H9 (cell line): ENCODE results near the gene GPI. TPM values are rescaled to one million over a fixed set of nuclear protein-coding genes. Genes with fewer than 3 reads are reported as not detected.

Experiments used
- DNase-seq: peaks from one replicate; pipeline ENCODE4 v3.0.0-alpha.2; 2017
- H2AFZ ChIP-seq: one replicate; pipeline ENCODE4 v1.6.1; 2013; ENCODE audit warnings: mild to moderate bottlenecking, low read length, control low read depth, moderate library complexity
- H2AK5ac ChIP-seq: 2 replicates; pipeline ENCODE4 v1.6.1; 2013; ENCODE audit warnings: low read length, control low read depth, mixed read lengths; ENCODE audit not compliant: insufficient read length
- H2BK120ac ChIP-seq: one replicate; pipeline ENCODE4 v1.6.1; 2013; ENCODE audit warnings: low read depth, mild to moderate bottlenecking, low read length, control low read depth, inconsistent platforms; ENCODE audit not compliant: poor library complexity, severe bottlenecking
- H2BK12ac ChIP-seq: 2 replicates; pipeline ENCODE4 v1.6.1; 2013; ENCODE audit warnings: low read length, control low read depth, mixed read lengths, low read depth; ENCODE audit not compliant: insufficient read length
- H2BK15ac ChIP-seq: 2 replicates; pipeline ENCODE4 v1.6.1; 2013; ENCODE audit warnings: low read depth, low read length, control low read depth
- H2BK20ac ChIP-seq: one replicate; pipeline ENCODE4 v1.6.1; 2013; ENCODE audit warnings: low read depth, mild to moderate bottlenecking, low read length, control low read depth, inconsistent platforms; ENCODE audit not compliant: poor library complexity, severe bottlenecking
- H2BK5ac ChIP-seq: 2 replicates; pipeline ENCODE4 v1.6.1; 2013; ENCODE audit warnings: low read length, control low read depth, mixed read lengths; ENCODE audit not compliant: insufficient read length
- H3K14ac ChIP-seq: 2 replicates; pipeline ENCODE4 v1.6.1; 2013; ENCODE audit warnings: low read length, control low read depth; ENCODE audit not compliant: insufficient read depth
- H3K18ac ChIP-seq: 2 replicates; pipeline ENCODE4 v1.6.1; 2013; ENCODE audit warnings: low read depth, mild to moderate bottlenecking, mixed read lengths, low read length, control low read depth; ENCODE audit not compliant: insufficient read length
- H3K23ac ChIP-seq: 2 replicates; pipeline ENCODE4 v1.6.1; 2013; ENCODE audit warnings: low read length, control low read depth, mixed read lengths, low read depth; ENCODE audit not compliant: insufficient read length
- H3K23me2 ChIP-seq: 2 replicates; pipeline ENCODE4 v1.6.1; 2013; ENCODE audit warnings: low read depth, mild to moderate bottlenecking, mixed read lengths, low read length, control low read depth; ENCODE audit not compliant: insufficient read length, poor library complexity, severe bottlenecking
- H3K27ac ChIP-seq: 2 replicates; pipeline ENCODE4 v1.5.1; 2013; ENCODE audit warnings: low read length, control low read depth, mixed read lengths, low read depth; ENCODE audit not compliant: insufficient read length
- H3K27me3 ChIP-seq: 2 replicates; pipeline ENCODE4 v1.6.1; 2013; ENCODE audit warnings: low read length, control low read depth, inconsistent platforms; ENCODE audit not compliant: insufficient read depth
- H3K4ac ChIP-seq: 2 replicates; pipeline ENCODE4 v1.6.1; 2013; ENCODE audit warnings: low read depth, mild to moderate bottlenecking, control low read depth, inconsistent platforms, low read length, moderate library complexity
- H3K4me1 ChIP-seq: 2 replicates; pipeline ENCODE4 v1.6.1; 2013; ENCODE audit warnings: low read length, control low read depth, inconsistent platforms; ENCODE audit not compliant: insufficient read depth
- H3K4me2 ChIP-seq: 2 replicates; pipeline ENCODE4 v1.6.1; 2013; ENCODE audit warnings: low read length, control low read depth, mixed read lengths; ENCODE audit not compliant: insufficient read length, insufficient read depth
- H3K56ac ChIP-seq: 2 replicates; pipeline ENCODE4 v1.6.1; 2013; ENCODE audit warnings: low read depth, mild to moderate bottlenecking, mixed read lengths, low read length, control low read depth; ENCODE audit not compliant: insufficient read length
- H3K79me1 ChIP-seq: 2 replicates; pipeline ENCODE4 v1.6.1; 2013; ENCODE audit warnings: low read depth, mild to moderate bottlenecking, moderate library complexity, low read length, control low read depth, inconsistent platforms; ENCODE audit not compliant: insufficient read depth, poor library complexity, severe bottlenecking
- H3K79me2 ChIP-seq: 2 replicates; pipeline ENCODE4 v1.6.1; 2013; ENCODE audit warnings: low read length, control low read depth, inconsistent platforms; ENCODE audit not compliant: insufficient read depth
- H3K9ac ChIP-seq: 2 replicates; pipeline ENCODE4 v1.6.1; 2013; ENCODE audit warnings: low read length, control low read depth, mixed read lengths; ENCODE audit not compliant: insufficient read length; ENCODE audit errors: extremely low read depth
- H3K9me3 ChIP-seq: one replicate; pipeline ENCODE4 v1.6.1; 2013; ENCODE audit warnings: low read depth, low read length, inconsistent platforms; ENCODE audit not compliant: control insufficient read depth
- H3T11ph ChIP-seq: one replicate; pipeline ENCODE4 v1.6.1; 2013; ENCODE audit warnings: mild to moderate bottlenecking, low read length, control low read depth, inconsistent platforms
- H4K20me1 ChIP-seq: one replicate; pipeline ENCODE4 v1.6.1; 2013; ENCODE audit not compliant: control insufficient read depth, insufficient read length, insufficient read depth
- H4K5ac ChIP-seq: 2 replicates; pipeline ENCODE4 v1.6.1; 2013; ENCODE audit warnings: low read depth, mild to moderate bottlenecking, mixed read lengths, low read length, control low read depth; ENCODE audit not compliant: insufficient read length
- H4K8ac ChIP-seq: replicated peaks from 2 replicates; pipeline ENCODE4 v1.6.1; 2013; ENCODE audit warnings: low read length, control low read depth, mixed read lengths, low read depth; ENCODE audit not compliant: insufficient read length
- H4K91ac ChIP-seq: 2 replicates; pipeline ENCODE4 v1.6.1; 2013; ENCODE audit warnings: low read depth, mild to moderate bottlenecking, moderate library complexity, mixed read lengths, low read length, control low read depth; ENCODE audit not compliant: insufficient read length
- H3K27ac Mint-ChIP-seq, 3 experiments: 2 replicates in 2 of 3; 3 replicates in 1 of 3; pipeline ENCODE4 v1.8.0; 2020 to 2021; ENCODE audit warnings: mixed read lengths in 3 of 3, mild to moderate bottlenecking in 1 of 3, moderate library complexity in 1 of 3
- H3K27me3 Mint-ChIP-seq: 2 replicates; pipeline ENCODE4 v1.8.0; 2021; ENCODE audit warnings: low read depth, mild to moderate bottlenecking, moderate library complexity, mixed read lengths
- H3K36me3 Mint-ChIP-seq, 3 experiments: 2 replicates in 2 of 3; 3 replicates in 1 of 3; pipeline ENCODE4 v1.8.0; 2020 to 2021; ENCODE audit warnings: low read depth in 3 of 3, mixed read lengths in 3 of 3; ENCODE audit not compliant: insufficient read depth in 1 of 3
- H3K4me1 Mint-ChIP-seq, 2 experiments: 2 replicates each; pipeline ENCODE4 v1.8.0; 2020; ENCODE audit warnings: mixed read lengths in 2 of 2
- H3K4me3 Mint-ChIP-seq, 2 experiments: 2 replicates in 1 of 2; 3 replicates in 1 of 2; pipeline ENCODE4 v1.8.0; 2020 to 2021; ENCODE audit warnings: mild to moderate bottlenecking in 2 of 2, mixed read lengths in 2 of 2, moderate library complexity in 1 of 2
- H3K9me3 Mint-ChIP-seq, 2 experiments: 2 replicates in 1 of 2; 3 replicates in 1 of 2; pipeline ENCODE4 v1.8.0; 2020; ENCODE audit warnings: mild to moderate bottlenecking in 2 of 2, mixed read lengths in 2 of 2, moderate library complexity in 1 of 2
- CTCF ChIP-seq: fragments of 200-600 bp; sonication (generic); conservative IDR thresholded peaks from 3 replicates; pipeline ENCODE4 v1.8.0; 2021; ENCODE audit warnings: antibody characterized with exemption, mild to moderate bottlenecking
- WGBS: extraction: QIAGEN DNeasy Blood & Tissue Kit; methylation state at CpG from one replicate; pipeline ENCODE4 v1.1.7; 2013; ENCODE audit warnings: missing lambda C conversion rate, low lambda C conversion rate, mixed read lengths; ENCODE audit not compliant: insufficient read length; ENCODE audit errors: extremely low coverage; 5-methylcytosine and 5-hydroxymethylcytosine counted together
- total RNA-seq: library from RNA; stranded (reverse); gene quantifications from 2 replicates; pipeline ENCODE4 v1.2.1, GENCODE V29; 2021

Gene GPI
- total RNA-seq, 1 experiment from 2014 or later, result 373 TPM

DNA sequence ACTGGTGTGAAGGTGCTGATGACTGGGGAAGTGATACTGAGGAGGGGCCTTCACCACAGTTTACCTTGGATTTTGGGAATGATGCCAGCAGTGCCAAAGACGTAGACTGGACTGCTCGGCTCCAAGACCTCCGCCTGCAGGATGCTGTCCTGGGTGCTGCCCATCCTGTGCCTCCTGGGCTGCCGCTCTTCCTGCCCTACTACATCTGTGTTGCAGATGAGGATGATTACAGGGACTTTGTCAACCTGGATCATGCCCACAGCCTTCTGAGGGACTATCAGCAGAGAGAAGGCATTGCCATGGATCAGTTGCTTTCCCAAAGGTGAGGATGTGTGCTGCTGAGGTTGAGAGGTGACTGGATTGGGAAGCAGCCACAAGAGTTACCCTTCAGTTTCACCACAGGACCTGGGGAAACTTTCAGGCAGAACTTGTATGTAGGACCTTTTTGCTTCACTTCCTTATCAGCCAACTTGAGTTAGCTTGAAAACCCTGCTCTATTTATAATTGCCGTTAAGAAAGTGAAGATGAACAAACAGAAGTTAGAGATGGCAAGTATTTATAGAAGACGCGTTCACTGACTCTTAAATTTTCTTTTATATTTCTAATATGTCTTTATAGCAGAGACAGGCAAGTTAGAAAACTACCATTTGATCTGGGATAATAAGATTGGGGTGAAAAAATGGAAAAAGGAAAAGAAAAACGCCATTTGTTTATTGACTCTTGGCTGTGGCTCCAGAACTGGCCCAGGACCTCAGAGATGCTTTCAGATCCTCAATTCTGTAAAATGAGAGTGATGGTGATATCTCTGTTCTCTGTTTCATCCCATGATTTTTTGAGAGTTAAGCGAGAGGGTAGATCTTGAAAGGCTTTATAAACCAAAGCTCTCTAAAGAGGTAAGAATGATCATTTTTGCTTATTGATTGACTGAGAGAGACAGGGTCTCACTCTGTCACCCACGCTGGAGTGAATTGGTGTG is 44.5 kb downstream of the GPI start:
- no CpG with 5 or more reads among the region's 10 CpGs for WGBS
- Histone ChIP-seq H3K56ac (no peak overlapping the region), H2BK12ac (no peak overlapping the region), H2BK15ac (no peak overlapping the region), H3K23me2 (peaks cover 4% of the 10 kb centered on the region), H3T11ph (no peak overlapping the region), H3K79me2 (peaks cover 2% of the 10 kb centered on the region; the same call in 1 of the 2 replicates), H3K14ac (no peak overlapping the region), H4K5ac (no peak overlapping the region), H3K4ac (no peak overlapping the region), H2BK5ac (no peak overlapping the region), H3K79me1 (no peaks in the 10 kb centered on the region), H2AFZ (no peak overlapping the region), H3K4me2 (no peak overlapping the region), H3K9me3 (no peaks in the 10 kb centered on the region), H3K9ac (no peak overlapping the region), H3K27me3 (no peaks in the 10 kb centered on the region), H2AK5ac (no peak overlapping the region), H4K20me1 (no peaks in the 10 kb centered on the region), H3K4me1 (no peaks in the 10 kb centered on the region), H2BK20ac (no peak overlapping the region), H4K91ac (no peak overlapping the region), H3K18ac (no peak overlapping the region), H2BK120ac (no peak overlapping the region), H4K8ac (no peak overlapping the region), H3K27ac (no peak overlapping the region), H3K23ac (no peak overlapping the region)
- no peak for TF ChIP-seq CTCF
- H3K27ac Mint-ChIP-seq, result no peak overlapping the region; a peak in 1 of 7 replicates
- no peaks in the 10 kb centered on the region for H3K9me3 Mint-ChIP-seq
- no peaks in the 10 kb centered on the region for H3K27me3 Mint-ChIP-seq
- H3K4me3 Mint-ChIP-seq, result no peak overlapping the region
- peaks cover 19 to 53% (median 35%) of the 10 kb centered on the region in 3 experiments for H3K36me3 Mint-ChIP-seq
- DNase-seq, result no peak
- H3K4me1 Mint-ChIP-seq, result peaks cover 0 to 3% of the 10 kb centered on the region in 2 experiments; a peak in 1 of 4 replicates
